Lower leg skin (tissue), 4 donors: ENCODE measurements around the gene GABRB3. TPM values are rescaled to one million over a fixed set of nuclear protein-coding genes. Genes with fewer than 3 reads are reported as not detected.

Source experiments
- DNase-seq, 2 donors: peaks; one replicate each; pipeline ENCODE4 v3.0.0-alpha.2; 2019; ENCODE audit warnings: low spot score in 2 of 2
- H3K4me3 ChIP-seq: fragments of 200-600 bp; sonication (generic); 2 replicates; pipeline ENCODE4 v1.5.1; 2017; ENCODE audit warnings: mild to moderate bottlenecking, low read depth; ENCODE audit not compliant: poor library complexity, severe bottlenecking
- POLR2A ChIP-seq, 2 donors: fragments of 450-650 bp; IDR thresholded peaks; one replicate each; pipeline ENCODE4 v1.6.1; 2016 to 2017; ENCODE audit warnings: antibody characterized with exemption in 2 of 2, mild to moderate bottlenecking in 1 of 2, moderate library complexity in 1 of 2
- WGBS, 2 donors: methylation state at CpG; one replicate each; pipeline ENCODE4 v1.1.5; 2018; 5-methylcytosine and 5-hydroxymethylcytosine counted together
- intact Hi-C: fragments of 100-400 bp; cut with DNase I; formaldehyde crosslinking; loops from one replicate; pipeline ENCODE4 v1.15.0; 2023; ENCODE audit warnings: low total_unique reads
- total RNA-seq, 4 donors: library from RNA; depleted of rRNA; stranded (reverse); fragments of >200 nt; gene quantifications; one replicate each; pipeline ENCODE4 v1.1.0, GENCODE V29; 2016
- TF ChIP-seq, protein P1 (sequence below), 3 donors: fragments of 450-650 bp; IDR thresholded peaks; one replicate each; pipeline ENCODE4 v1.5.1; 2016; ENCODE audit warnings: antibody characterized with exemption in 3 of 3, mild to moderate bottlenecking in 3 of 3, moderate library complexity in 2 of 3

Gene GABRB3
- total RNA-seq, 4 donors from 2014 or later, result 0.13 to 4.6 (median 1.1) TPM

DNA sequence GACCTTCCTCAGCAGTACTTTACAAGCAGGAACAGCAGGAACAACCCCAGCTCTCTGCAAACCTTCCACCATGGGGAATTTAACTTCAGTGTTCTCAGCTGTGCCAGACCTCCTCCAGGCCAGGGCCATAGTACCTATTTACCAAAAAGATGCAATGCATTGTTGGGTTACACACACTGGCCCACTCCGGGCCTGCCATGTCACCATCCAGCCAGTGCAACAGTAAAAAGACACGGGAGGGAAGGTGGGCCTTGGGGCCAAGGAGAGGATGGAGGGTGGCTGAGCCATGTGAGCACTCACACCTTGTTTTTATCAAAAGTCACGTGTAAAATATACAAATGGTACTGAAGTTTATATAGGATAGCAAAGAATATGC is 157.0 kb downstream of the GABRB3 start:
- no peak overlapping the region for H3K4me3 ChIP-seq
- intact Hi-C loops, result no loop called here
- 79 to 86% methylated on average over 3 of the region's 3 CpGs for WGBS, 2 donors
- no peak for TF ChIP-seq POLR2A (IDR thresholded peaks at IDR 0.05)
- TF ChIP-seq, protein P1, sequence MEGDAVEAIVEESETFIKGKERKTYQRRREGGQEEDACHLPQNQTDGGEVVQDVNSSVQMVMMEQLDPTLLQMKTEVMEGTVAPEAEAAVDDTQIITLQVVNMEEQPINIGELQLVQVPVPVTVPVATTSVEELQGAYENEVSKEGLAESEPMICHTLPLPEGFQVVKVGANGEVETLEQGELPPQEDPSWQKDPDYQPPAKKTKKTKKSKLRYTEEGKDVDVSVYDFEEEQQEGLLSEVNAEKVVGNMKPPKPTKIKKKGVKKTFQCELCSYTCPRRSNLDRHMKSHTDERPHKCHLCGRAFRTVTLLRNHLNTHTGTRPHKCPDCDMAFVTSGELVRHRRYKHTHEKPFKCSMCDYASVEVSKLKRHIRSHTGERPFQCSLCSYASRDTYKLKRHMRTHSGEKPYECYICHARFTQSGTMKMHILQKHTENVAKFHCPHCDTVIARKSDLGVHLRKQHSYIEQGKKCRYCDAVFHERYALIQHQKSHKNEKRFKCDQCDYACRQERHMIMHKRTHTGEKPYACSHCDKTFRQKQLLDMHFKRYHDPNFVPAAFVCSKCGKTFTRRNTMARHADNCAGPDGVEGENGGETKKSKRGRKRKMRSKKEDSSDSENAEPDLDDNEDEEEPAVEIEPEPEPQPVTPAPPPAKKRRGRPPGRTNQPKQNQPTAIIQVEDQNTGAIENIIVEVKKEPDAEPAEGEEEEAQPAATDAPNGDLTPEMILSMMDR (IDR thresholded peaks at IDR 0.05), result no peak
- no peak for DNase-seq

DNA sequence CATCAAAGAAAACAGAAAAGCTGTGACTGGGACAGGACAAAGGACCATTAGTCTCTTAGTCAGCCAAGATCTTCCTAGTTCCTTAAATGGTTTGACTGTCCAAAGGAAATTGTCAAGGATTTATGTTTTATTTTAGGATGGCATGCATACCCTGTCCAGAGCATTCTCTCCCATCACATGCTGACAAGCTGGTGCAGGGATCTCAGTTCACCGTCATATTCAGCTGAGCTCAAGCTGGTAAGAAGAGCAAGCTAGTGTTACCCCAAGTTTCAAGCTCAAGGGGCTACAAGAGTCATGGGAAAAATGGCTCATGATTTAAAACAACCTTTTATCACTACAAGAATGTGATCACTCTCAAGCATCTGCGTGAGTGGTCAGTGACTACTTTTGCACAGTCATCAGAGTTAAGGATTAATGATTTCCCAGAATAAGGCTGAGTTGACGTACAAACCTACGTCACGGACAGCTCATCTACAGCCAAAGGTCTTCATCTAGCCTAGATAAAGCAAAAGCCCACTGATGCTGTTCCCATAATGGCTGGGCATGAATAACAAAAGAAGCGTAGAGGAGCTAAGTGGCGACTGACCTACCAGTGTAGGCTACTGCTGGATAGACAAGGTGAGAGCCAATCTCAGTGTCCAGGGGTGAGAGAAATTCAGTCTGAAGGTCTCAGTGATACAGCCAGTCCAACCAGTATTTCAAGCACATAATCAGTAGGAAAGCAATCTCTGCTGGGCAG is 157.5 kb downstream of the GABRB3 start:
- intact Hi-C loops, result no loop called here
- no peak for DNase-seq
- H3K4me3 ChIP-seq, result no peak overlapping the region
- no peak for TF ChIP-seq POLR2A (IDR thresholded peaks at IDR 0.05)
- TF ChIP-seq, protein P1 (IDR thresholded peaks at IDR 0.05), result no peak
- 85 to 89% methylated on average over 7 of the region's 7 CpGs for WGBS, 2 donors

DNA sequence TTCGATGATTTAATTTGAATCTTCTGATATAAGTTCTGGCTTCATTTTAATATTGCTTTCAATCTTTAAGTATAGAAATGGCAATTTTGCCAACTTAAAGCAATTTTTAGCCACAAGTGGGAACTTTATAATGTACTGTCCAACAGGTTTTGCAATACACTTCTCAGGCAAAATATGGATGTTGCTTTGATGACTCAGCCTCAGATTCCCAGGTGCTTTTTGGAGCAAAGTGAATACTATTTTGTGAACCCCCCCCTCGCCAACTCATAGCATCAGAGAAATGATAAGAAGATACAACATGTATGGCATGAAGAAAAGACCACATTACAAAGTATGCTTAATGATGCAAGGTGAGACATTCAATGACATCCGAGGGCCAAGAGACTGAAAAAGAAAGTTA is 158.1 kb downstream of the GABRB3 start:
- no peak overlapping the region for H3K4me3 ChIP-seq
- DNase-seq, result no peak
- no peak for TF ChIP-seq POLR2A (IDR thresholded peaks at IDR 0.05)
- TF ChIP-seq, protein P1 (IDR thresholded peaks at IDR 0.05), result no peak
- 80 to 83% methylated on average over 3 of the region's 3 CpGs for WGBS, 2 donors
- intact Hi-C loops, result no loop called here

DNA sequence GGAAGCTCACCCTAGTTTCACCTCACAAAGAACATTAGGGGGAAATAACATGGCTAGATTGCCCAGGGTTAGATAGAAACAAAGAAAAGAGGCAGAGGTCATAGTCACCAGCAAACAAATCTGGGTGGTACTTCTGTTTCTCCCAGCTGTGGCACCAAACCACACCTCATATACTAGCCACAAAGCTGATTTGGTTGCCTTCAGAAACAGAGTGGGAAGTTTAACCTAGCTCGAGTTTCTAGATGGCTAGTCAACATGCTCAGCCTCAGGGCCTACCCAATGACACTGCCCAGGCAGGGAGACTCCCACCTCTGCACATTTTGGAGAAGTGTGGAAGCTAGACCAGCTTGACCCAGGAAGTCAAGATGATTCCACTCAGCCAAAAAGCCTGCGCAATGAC is 174.2 kb downstream of the GABRB3 start:
- no peak overlapping the region for H3K4me3 ChIP-seq
- WGBS, 2 donors, result 30 to 81% methylated on average over 2 of the region's 2 CpGs
- DNase-seq, result no peak
- TF ChIP-seq POLR2A (IDR thresholded peaks at IDR 0.05), result no peak
- TF ChIP-seq, protein P1 (IDR thresholded peaks at IDR 0.05), result no peak
- intact Hi-C loops, result no loop called here

DNA sequence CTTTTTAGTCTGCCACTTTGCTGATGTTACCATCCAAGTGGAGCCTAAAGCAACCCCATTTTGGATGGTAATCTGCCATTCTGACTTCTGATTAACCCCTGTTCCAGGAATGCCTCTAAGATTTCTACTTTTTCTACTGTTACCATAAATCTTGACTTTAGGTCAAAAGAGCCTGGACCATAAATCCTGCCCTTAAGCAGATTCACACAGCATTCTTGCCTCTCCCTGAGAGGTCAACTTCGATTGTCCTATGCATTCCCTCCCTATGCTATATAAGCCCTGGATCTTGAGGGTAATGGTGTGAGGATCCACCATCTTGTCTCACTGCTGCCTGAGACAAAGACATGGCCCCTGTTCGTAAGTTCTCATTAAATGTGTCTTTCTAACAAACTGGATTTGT is 177.3 kb downstream of the GABRB3 start:
- TF ChIP-seq, protein P1 (IDR thresholded peaks at IDR 0.05), result no peak
- TF ChIP-seq POLR2A (IDR thresholded peaks at IDR 0.05), result no peak
- 26 to 32% methylated on average over 2 of the region's 2 CpGs for WGBS, 2 donors
- H3K4me3 ChIP-seq, result no peak overlapping the region
- no peak for DNase-seq
- intact Hi-C loops, result no loop called here

DNA sequence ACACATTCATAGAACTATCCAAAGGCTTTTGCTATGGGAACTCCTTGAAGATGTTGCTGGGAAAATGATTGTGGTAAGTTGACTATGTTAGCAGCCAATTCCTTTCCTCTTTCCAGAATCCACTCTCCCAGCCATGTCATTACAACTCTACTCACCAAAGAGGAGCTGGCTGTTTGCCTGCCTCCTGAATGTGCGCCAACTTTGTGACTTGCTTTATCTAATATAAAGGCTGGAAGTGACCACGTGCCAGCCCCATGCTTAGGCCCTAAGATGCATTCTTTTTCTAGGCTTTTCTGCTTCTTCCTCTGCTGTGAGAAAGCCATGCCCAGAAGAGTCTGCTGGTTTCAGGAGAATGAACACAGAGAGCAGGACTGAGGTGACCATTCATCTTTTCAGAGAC is 182.2 kb downstream of the GABRB3 start:
- intact Hi-C loops, result no loop called here
- no peak for DNase-seq
- 67 to 75% methylated on average over 2 of the region's 2 CpGs for WGBS, 2 donors
- TF ChIP-seq, protein P1 (IDR thresholded peaks at IDR 0.05), result no peak
- TF ChIP-seq POLR2A (IDR thresholded peaks at IDR 0.05), result no peak
- H3K4me3 ChIP-seq, result no peak overlapping the region
